ENCODE data around the gene WDR1. TPM values are rescaled to one million over a fixed set of nuclear protein-coding genes. Genes with fewer than 3 reads are reported as not detected.

The WDR1 gene
- total RNA-seq, 1 experiment from 2014 or later: 199 TPM

GRCh38 chr4:10041036-10041435 is 75.6 kb downstream of the WDR1 start:
- intact Hi-C loops (cut with micrococcal nuclease; ENCODE audit: unreplicated experiment): no loop called here
- Mint-ChIP-seq H3K4me1 (ENCODE audit: low read depth, unreplicated experiment) (peaks cover 8% of the 10 kb centered on the region), H3K4me3 (ENCODE audit: low read depth, unreplicated experiment) (no peak overlapping the region), H3K9me3 (ENCODE audit: low read depth, unreplicated experiment) (no peaks in the 10 kb centered on the region), H3K27me3 (ENCODE audit: unreplicated experiment) (no peaks in the 10 kb centered on the region), H3K27ac (ENCODE audit: unreplicated experiment) (no peak overlapping the region), H3K36me3 (ENCODE audit: insufficient read depth, unreplicated experiment) (no peaks in the 10 kb centered on the region)
- CTCF ChIA-PET: no interaction called here
- TF ChIP-seq, protein P1, sequence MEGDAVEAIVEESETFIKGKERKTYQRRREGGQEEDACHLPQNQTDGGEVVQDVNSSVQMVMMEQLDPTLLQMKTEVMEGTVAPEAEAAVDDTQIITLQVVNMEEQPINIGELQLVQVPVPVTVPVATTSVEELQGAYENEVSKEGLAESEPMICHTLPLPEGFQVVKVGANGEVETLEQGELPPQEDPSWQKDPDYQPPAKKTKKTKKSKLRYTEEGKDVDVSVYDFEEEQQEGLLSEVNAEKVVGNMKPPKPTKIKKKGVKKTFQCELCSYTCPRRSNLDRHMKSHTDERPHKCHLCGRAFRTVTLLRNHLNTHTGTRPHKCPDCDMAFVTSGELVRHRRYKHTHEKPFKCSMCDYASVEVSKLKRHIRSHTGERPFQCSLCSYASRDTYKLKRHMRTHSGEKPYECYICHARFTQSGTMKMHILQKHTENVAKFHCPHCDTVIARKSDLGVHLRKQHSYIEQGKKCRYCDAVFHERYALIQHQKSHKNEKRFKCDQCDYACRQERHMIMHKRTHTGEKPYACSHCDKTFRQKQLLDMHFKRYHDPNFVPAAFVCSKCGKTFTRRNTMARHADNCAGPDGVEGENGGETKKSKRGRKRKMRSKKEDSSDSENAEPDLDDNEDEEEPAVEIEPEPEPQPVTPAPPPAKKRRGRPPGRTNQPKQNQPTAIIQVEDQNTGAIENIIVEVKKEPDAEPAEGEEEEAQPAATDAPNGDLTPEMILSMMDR (IDR thresholded peaks at IDR 0.05; ENCODE audit: unreplicated experiment): no peak
- DNase-seq: no peak
- no TSS peak for BruUV-seq (replicated peaks)

DNA sequence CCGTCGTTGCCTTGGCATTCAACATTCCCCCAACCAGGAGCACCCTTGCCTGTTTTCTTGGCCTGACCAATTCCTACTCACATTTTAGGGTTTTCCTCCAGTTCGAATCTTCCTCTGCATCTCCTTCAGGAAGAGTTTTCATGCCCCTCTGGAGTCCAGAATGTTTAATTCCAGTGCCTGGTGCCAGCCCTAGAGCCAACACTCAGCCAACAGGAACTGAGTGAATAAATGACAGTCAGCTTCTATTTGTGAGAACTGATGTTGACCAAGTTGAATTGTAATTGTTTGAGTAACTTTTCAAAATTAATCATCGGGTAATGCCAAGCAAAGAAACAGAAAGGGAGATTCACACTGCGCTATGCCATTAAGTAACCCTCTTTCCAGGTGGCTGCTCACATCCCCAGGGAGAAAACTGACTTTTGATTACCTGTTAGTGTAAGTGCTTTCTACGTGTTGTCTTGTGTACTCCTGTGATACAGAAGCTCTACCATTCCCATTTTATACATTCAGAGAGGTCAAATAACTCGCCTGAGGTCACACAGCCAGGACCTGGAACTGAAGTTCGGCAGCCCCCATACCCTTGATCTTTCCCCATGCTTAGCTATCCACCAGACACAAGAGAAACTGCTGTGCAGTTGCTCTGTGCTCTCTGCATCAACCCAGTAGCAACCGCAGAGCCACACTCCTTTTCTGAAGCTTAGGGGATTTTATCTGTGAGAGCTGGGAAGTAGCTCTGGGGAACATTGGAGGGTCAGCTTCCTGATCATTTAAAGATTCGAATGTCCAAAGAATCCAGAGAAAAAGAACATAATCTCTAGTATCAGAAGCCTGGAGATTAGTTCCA is 76.3 kb downstream of the WDR1 start:
- Mint-ChIP-seq H3K27ac (ENCODE audit: unreplicated experiment) (no peak overlapping the region), H3K4me1 (ENCODE audit: low read depth, unreplicated experiment) (peaks cover 8% of the 10 kb centered on the region), H3K9me3 (ENCODE audit: low read depth, unreplicated experiment) (no peaks in the 10 kb centered on the region), H3K36me3 (ENCODE audit: insufficient read depth, unreplicated experiment) (no peaks in the 10 kb centered on the region), H3K4me3 (ENCODE audit: low read depth, unreplicated experiment) (no peak overlapping the region), H3K27me3 (ENCODE audit: unreplicated experiment) (no peaks in the 10 kb centered on the region)
- DNase-seq: no peak
- BruUV-seq (replicated peaks): no TSS peak
- intact Hi-C loops (cut with micrococcal nuclease; ENCODE audit: unreplicated experiment): no loop called here
- CTCF ChIA-PET: no interaction called here
- TF ChIP-seq, protein P1 (IDR thresholded peaks at IDR 0.05; ENCODE audit: unreplicated experiment): no peak

- H3K4me1 Mint-ChIP-seq (ENCODE audit: low read depth, unreplicated experiment): peaks cover 24% of the 10 kb centered on the region
- no peak for DNase-seq
- no peak overlapping the region for H3K4me3 Mint-ChIP-seq (ENCODE audit: low read depth, unreplicated experiment)
- no peaks in the 10 kb centered on the region for H3K9me3 Mint-ChIP-seq (ENCODE audit: low read depth, unreplicated experiment)
- BruUV-seq (replicated peaks): no TSS peak
- intact Hi-C loops (cut with micrococcal nuclease; ENCODE audit: unreplicated experiment): no loop called here
- H3K27me3 Mint-ChIP-seq (ENCODE audit: unreplicated experiment): no peaks in the 10 kb centered on the region
- no peak overlapping the region for H3K27ac Mint-ChIP-seq (ENCODE audit: unreplicated experiment)
- CTCF ChIA-PET: no interaction called here
- TF ChIP-seq, protein P1 (IDR thresholded peaks at IDR 0.05; ENCODE audit: unreplicated experiment): no peak
- peaks cover 10% of the 10 kb centered on the region for H3K36me3 Mint-ChIP-seq (ENCODE audit: insufficient read depth, unreplicated experiment)
Measured at GRCh38 chr4:10036807-10037342, 79.7 kb downstream of the WDR1 start.

DNA sequence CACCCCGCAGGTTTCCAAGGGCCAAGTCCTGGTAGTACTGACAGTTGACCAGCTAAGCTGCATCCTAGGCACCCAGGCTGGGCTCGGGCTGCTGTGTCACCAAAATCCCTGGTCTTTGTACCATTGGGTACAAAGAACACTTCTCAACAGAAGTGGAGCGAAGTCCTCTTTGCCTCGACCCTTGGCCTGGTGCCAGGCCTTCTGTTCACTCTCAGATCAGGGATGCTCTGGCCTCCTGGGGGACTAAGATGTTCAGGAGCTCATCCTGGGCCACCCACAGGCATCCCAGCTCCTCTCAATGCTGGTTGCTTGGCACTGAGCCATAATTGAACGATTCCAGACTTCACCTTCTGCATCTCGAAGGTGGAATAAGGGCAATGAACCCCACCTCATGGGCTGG is 81.5 kb downstream of the WDR1 start:
- Mint-ChIP-seq H3K27me3 (ENCODE audit: unreplicated experiment) (no peaks in the 10 kb centered on the region), H3K4me3 (ENCODE audit: low read depth, unreplicated experiment) (no peak overlapping the region), H3K36me3 (ENCODE audit: insufficient read depth, unreplicated experiment) (peaks cover 10% of the 10 kb centered on the region), H3K9me3 (ENCODE audit: low read depth, unreplicated experiment) (no peaks in the 10 kb centered on the region), H3K4me1 (ENCODE audit: low read depth, unreplicated experiment) (peaks cover 25% of the 10 kb centered on the region), H3K27ac (ENCODE audit: unreplicated experiment) (no peak overlapping the region)
- CTCF ChIA-PET: no interaction called here
- DNase-seq: no peak
- TF ChIP-seq, protein P1 (IDR thresholded peaks at IDR 0.05; ENCODE audit: unreplicated experiment): no peak
- no TSS peak for BruUV-seq (replicated peaks)
- intact Hi-C loops (cut with micrococcal nuclease; ENCODE audit: unreplicated experiment): no loop called here

All from Calu3 (cell line).